ENCODE data around the gene AMIGO3.
A peak's percentile ranks its signal among the peaks of the same experiment; 100 is the strongest.

GRCh38 chr3:49668414-49668797, 51.1 kb downstream of the AMIGO3 start:
- TF ChIP-seq MAX (IDR thresholded peaks at IDR 0.05) (no peak), TEAD4 (IDR thresholded peaks at IDR 0.05) (no peak), RAD21 (IDR thresholded peaks at IDR 0.05; ENCODE audit: low read depth) (peak; percentile 28; the same call in 1 of the 2 replicates)
- TF ChIP-seq, protein P1, sequence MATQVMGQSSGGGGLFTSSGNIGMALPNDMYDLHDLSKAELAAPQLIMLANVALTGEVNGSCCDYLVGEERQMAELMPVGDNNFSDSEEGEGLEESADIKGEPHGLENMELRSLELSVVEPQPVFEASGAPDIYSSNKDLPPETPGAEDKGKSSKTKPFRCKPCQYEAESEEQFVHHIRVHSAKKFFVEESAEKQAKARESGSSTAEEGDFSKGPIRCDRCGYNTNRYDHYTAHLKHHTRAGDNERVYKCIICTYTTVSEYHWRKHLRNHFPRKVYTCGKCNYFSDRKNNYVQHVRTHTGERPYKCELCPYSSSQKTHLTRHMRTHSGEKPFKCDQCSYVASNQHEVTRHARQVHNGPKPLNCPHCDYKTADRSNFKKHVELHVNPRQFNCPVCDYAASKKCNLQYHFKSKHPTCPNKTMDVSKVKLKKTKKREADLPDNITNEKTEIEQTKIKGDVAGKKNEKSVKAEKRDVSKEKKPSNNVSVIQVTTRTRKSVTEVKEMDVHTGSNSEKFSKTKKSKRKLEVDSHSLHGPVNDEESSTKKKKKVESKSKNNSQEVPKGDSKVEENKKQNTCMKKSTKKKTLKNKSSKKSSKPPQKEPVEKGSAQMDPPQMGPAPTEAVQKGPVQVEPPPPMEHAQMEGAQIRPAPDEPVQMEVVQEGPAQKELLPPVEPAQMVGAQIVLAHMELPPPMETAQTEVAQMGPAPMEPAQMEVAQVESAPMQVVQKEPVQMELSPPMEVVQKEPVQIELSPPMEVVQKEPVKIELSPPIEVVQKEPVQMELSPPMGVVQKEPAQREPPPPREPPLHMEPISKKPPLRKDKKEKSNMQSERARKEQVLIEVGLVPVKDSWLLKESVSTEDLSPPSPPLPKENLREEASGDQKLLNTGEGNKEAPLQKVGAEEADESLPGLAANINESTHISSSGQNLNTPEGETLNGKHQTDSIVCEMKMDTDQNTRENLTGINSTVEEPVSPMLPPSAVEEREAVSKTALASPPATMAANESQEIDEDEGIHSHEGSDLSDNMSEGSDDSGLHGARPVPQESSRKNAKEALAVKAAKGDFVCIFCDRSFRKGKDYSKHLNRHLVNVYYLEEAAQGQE (IDR thresholded peaks at IDR 0.05; ENCODE audit: low read depth): no peak

Measured in Ishikawa (cell line).